Tibial nerve (tissue), 4 donors: Measurements from ENCODE around the gene LZTR1.

Source experiments
- EP300 ChIP-seq, 2 donors: sonication (generic); formaldehyde crosslinking; IDR thresholded peaks; one replicate each; pipeline ENCODE4 v1.6.1; 2017; ENCODE audit warnings: antibody characterized with exemption in 2 of 2, mild to moderate bottlenecking in 1 of 2
- POLR2A ChIP-seq, 2 donors: fragments of 450-650 bp; IDR thresholded peaks; one replicate each; pipeline ENCODE4 v1.6.1; 2017; ENCODE audit warnings: antibody characterized with exemption in 2 of 2, mild to moderate bottlenecking in 2 of 2, moderate library complexity in 2 of 2
- TF ChIP-seq, protein P1 (sequence below), 5 experiments: fragments of 200-600 bp in 3 of 5; fragments of 450-650 bp in 2 of 5; sonication (generic) in 3 of 5; IDR thresholded peaks; one replicate each; pipeline ENCODE4 v1.5.1; 2016 to 2019; ENCODE audit warnings: antibody characterized with exemption in 5 of 5, mild to moderate bottlenecking in 3 of 5, moderate library complexity in 2 of 5

DNA sequence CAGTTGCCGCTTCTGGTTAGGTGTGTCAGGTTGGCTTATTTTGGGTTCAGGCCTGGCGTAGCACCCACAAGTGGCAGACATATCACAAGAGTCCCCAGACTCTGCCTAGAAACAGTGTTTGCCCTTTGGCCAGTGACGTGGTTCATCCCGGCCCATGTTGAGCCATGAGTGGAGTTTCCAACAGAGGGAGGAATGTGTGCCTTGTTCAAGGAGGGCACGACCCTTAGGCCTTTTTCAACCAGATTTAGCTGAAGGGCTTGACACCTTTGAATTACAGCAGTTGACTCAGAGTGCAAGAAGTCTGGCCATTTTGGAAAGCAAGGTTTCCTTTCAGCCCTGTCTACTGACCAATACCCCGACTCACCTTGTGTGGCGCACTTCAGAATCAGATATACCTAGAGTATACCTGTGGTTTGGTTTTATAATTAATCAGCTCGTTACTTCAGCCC is 30.1 kb upstream of the LZTR1 start:
- TF ChIP-seq, protein P1, sequence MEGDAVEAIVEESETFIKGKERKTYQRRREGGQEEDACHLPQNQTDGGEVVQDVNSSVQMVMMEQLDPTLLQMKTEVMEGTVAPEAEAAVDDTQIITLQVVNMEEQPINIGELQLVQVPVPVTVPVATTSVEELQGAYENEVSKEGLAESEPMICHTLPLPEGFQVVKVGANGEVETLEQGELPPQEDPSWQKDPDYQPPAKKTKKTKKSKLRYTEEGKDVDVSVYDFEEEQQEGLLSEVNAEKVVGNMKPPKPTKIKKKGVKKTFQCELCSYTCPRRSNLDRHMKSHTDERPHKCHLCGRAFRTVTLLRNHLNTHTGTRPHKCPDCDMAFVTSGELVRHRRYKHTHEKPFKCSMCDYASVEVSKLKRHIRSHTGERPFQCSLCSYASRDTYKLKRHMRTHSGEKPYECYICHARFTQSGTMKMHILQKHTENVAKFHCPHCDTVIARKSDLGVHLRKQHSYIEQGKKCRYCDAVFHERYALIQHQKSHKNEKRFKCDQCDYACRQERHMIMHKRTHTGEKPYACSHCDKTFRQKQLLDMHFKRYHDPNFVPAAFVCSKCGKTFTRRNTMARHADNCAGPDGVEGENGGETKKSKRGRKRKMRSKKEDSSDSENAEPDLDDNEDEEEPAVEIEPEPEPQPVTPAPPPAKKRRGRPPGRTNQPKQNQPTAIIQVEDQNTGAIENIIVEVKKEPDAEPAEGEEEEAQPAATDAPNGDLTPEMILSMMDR (IDR thresholded peaks at IDR 0.05), result no peak
- TF ChIP-seq EP300 (IDR thresholded peaks at IDR 0.05) (no peak), POLR2A (IDR thresholded peaks at IDR 0.05) (no peak)
